Erythroblast (primary cell): ENCODE data around the gene ZC3H14.

Experiments used
- GATA1 ChIP-seq: IDR thresholded peaks from 2 replicates; pipeline ENCODE4 v1.6.1; 2011; ENCODE audit warnings: low read depth, mild to moderate bottlenecking, control low read depth, low read length, moderate library complexity
- POLR2A ChIP-seq: IDR thresholded peaks from 2 replicates; pipeline ENCODE4 v1.6.1; 2011; ENCODE audit warnings: mild to moderate bottlenecking, low read length

DNA sequence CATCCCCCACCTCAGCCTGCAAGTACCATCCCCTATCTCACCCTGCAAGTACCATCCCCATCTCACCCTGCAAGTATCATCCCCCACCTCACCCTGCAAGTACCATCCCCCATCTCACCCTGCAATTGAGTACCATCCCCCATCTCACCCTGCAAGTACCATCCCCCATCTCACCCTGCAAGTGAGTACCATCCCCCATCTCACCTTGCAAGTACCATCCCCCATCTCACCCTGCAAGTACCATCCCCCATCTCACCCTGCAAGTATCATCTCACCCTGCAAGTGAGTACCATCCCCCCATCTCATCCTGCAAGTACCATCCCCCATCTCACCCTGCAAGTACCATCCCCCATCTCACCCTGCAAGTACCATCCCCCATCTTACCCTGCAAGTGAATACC is 45.0 kb downstream of the ZC3H14 start:
- TF ChIP-seq POLR2A (no peak), GATA1 (no peak)
